ENCODE results near the gene SLC5A8.

DNA sequence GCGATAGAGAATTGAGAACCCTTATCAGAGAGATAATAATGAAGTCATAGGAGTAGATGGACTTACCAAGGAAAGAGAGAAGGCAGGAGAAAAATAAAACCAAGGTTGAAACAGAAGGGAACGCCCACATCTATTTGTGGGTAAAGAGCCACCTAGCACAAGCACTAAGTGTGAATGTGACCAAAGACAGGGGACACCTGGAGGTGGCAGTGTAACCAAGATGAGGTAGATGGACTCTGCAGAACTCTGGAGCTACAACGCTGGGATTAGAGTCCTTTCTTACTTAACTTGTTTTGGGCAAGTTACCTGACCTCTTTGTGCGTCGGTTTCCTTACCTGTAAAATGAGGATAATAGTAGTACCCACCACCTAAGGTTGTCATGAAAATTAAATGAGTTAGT lies 101.9 kb downstream of the SLC5A8 start:
- TF ChIP-seq, protein P1, sequence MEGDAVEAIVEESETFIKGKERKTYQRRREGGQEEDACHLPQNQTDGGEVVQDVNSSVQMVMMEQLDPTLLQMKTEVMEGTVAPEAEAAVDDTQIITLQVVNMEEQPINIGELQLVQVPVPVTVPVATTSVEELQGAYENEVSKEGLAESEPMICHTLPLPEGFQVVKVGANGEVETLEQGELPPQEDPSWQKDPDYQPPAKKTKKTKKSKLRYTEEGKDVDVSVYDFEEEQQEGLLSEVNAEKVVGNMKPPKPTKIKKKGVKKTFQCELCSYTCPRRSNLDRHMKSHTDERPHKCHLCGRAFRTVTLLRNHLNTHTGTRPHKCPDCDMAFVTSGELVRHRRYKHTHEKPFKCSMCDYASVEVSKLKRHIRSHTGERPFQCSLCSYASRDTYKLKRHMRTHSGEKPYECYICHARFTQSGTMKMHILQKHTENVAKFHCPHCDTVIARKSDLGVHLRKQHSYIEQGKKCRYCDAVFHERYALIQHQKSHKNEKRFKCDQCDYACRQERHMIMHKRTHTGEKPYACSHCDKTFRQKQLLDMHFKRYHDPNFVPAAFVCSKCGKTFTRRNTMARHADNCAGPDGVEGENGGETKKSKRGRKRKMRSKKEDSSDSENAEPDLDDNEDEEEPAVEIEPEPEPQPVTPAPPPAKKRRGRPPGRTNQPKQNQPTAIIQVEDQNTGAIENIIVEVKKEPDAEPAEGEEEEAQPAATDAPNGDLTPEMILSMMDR (conservative IDR thresholded peaks at IDR 0.05), result no peak
- no peak for TF ChIP-seq EZH2 (IDR thresholded peaks at IDR 0.05; ENCODE audit: low read depth)

Measured in PC-9 (cell line).